HG03558 (cell line): Measurements from ENCODE around the gene TRMT1.

Experiments
- ATAC-seq: cut with Tn5 transposase; IDR thresholded peaks from one replicate; pipeline ENCODE4 v1.9.1; 2021; ENCODE audit warnings: moderate number of reproducible peaks; ENCODE audit not compliant: unreplicated experiment; ENCODE audit errors: extremely low read depth

Gene TRMT1

GRCh38 chr19:13057744-13058143 is 58.8 kb downstream of the TRMT1 start:
- ATAC-seq: no peak

- ATAC-seq: no peak
Measured at GRCh38 chr19:13057147-13057572, 59.4 kb downstream of the TRMT1 start.

GRCh38 chr19:13056052-13056660 is 60.4 kb downstream of the TRMT1 start:
- ATAC-seq: no peak

DNA sequence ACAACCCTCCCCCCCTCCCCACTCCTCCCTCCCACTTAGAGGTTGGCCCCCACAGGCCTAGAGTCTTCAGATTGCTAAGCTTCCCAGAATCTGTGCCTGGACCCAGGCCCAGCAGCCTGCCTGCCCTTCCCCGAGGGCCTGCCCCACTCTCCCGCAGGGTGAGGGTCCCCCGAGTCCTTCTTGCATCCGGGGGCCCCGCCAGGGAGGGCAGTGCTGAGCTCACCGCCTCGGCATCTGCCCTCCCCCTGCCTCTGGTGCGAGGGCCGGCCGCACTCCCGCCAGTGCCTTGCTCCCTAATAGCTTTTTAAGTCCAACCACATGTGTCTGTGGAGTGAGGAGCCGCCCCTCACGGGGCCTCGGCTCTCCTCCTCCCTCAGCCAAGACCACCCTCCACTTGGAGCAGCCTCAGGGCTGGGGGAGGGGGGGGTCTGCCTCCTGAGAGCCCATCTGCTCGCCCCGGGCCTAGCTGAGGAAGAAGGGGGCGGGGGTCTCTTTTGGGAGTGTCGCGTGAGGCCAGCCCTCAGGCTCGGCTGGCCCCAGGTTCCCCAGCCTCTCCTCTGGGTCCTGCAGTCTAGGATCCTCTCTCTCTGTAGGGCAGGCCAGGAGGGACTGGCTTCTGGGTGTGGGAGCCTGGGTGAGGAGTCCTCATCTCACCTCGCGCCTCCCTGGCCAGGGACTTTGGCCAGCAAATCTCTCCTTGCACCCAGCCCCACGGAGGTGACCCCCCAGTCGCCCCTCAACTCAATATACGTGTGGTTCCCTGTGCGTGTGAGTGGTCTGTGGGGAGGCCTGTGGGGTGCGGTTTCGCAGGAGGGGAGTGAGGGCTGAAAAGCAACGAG is 61.1 kb downstream of the TRMT1 start:
- ATAC-seq: no peak
